ENCODE measurements around the gene GRAMD1C.

Gene GRAMD1C

GRCh38 chr3:113954091-113954685, 115.6 kb downstream of the GRAMD1C start:
- no peak for DNase-seq

- no peak for DNase-seq
Measured at GRCh38 chr3:113963879-113964278, 125.3 kb downstream of the GRAMD1C start.

DNA sequence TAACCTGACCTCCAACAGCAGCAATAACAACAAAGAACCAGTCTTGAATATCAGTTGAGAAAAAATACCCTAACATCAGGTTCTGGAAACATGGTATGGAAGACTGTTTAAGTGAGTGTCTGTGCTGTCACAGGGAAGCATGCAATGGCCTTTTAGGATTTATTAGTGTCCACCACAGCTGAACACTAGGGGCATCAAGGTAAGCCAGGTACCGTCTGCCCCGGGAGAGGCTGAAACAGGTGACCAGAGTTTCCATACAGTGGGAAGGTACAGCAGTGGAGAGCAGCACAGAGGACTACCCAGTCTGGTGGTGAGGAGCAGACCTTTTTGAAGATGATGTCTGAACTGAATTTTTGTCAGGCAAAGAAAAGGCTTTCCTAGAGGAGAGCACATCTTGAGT, 127.6 kb downstream of the GRAMD1C start:
- no peak for DNase-seq

GRCh38 chr3:113968986-113969385, 130.4 kb downstream of the GRAMD1C start:
- no peak for DNase-seq

- no peak for DNase-seq
Measured at GRCh38 chr3:113977822-113978221, 139.2 kb downstream of the GRAMD1C start.

- no peak for DNase-seq
Measured at GRCh38 chr3:113979916-113980315, 141.3 kb downstream of the GRAMD1C start.

- no peak for DNase-seq
Measured at GRCh38 chr3:113981803-113982202, 143.2 kb downstream of the GRAMD1C start.

GRCh38 chr3:113983544-113983943, 145.0 kb downstream of the GRAMD1C start:
- no peak for DNase-seq

GRCh38 chr3:113985541-113985940, 147.0 kb downstream of the GRAMD1C start:
- no peak for DNase-seq
